ENCODE measurements around the gene CELF1. TPM values are rescaled to one million over a fixed set of nuclear protein-coding genes. Genes with fewer than 3 reads are reported as not detected.

Gene CELF1
- total and polyA plus RNA-seq, 2 of the 4 experiments (the other 2 are of a cell fraction): 63.3 to 135 TPM

GRCh38 chr11:47514825-47515647 lies 37.9 kb downstream of the CELF1 start (continued):
- TF ChIP-seq MXI1 (IDR thresholded peaks at IDR 0.05; ENCODE audit: borderline replicate concordance, low read depth, low read length): peak; percentile 69; the same call in 1 of the 2 replicates
- TF ChIP-seq RAD21 (IDR thresholded peaks at IDR 0.05; ENCODE audit: low read length): peak; percentile 18; the same call in 1 of the 2 replicates
- no peak for TF ChIP-seq POLR2A (IDR thresholded peaks at IDR 0.05; ENCODE audit: low read depth, low read length)

DNA sequence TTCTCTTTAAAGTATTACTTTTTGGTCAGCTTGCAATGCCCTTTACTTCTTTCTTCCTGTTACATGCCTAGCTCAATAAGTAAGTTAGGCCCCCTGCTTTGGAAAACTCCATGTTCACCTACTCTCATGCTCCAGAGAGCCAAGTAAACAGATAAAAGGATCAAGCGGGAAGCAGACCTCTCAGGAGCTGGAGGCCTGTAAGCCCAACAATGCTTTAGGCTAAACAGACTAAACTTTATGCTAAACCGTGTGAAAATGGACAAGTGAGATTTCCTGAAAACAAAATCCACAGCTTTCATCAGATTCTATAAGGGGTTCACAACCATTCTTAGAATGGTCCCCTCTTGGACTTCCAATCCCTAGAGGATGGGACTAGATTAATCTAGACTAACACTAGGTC lies 40.2 kb downstream of the CELF1 start:
- no peaks in the 10 kb centered on the region for H3K36me3 ChIP-seq (ENCODE audit: control insufficient read depth, insufficient read depth, low read length)
- intact Hi-C loops (cut with micrococcal nuclease): no loop called here
- dilution Hi-C loops (cut with HindIII; ENCODE audit: low sequenced_read_pairs, unreplicated experiment): no loop called here
- peaks cover 24% of the 10 kb centered on the region for H3K9me1 ChIP-seq (ENCODE audit: insufficient read depth, low read length)
- H2BK5ac ChIP-seq (ENCODE audit: low read depth, low read length, poor library complexity, severe bottlenecking): no peak overlapping the region
- BruUV-seq (replicated peaks): no TSS peak
- ChIA-PET POLR2A (ENCODE audit: unreplicated experiment) (interaction anchor here (0.6 kb wide), 1 partner anchor 26 kb away, joined by 8 read pairs; no protein-coding TSS in a partner anchor), CTCF (interaction anchor here (0.6 kb wide), 2 partner anchors 21 to 24 kb away, joined by 4 to 5 read pairs; no protein-coding TSS in a partner anchor)
- no CpG with 5 or more reads among the region's 2 CpGs for WGBS, 2 experiments (ENCODE audit: extremely low coverage in 2 of 2, insufficient read length in 1 of 2)
- H3K18ac ChIP-seq (ENCODE audit: low read depth, low read length): no peak overlapping the region
- no peaks in the 10 kb centered on the region for H3K27me3 ChIP-seq (ENCODE audit: control insufficient read depth, insufficient read depth, low read length)
- H2BK120ac ChIP-seq (ENCODE audit: low read depth, low read length): peak overlapping the region; percentile 4; the same call in 1 of the 2 replicates
- H2AK5ac ChIP-seq (ENCODE audit: low read depth, low read length): no peak overlapping the region
- in situ Hi-C loops (cut with MboI; ENCODE audit: low sequenced_read_pairs): no loop called here
- no peak overlapping the region for H3K9ac ChIP-seq (ENCODE audit: low read depth, low read length)
- DNase-seq (no peak), ATAC-seq (ENCODE audit: low read depth) (no peak)
- peaks cover 86% of the 10 kb centered on the region for H4K20me1 ChIP-seq (ENCODE audit: insufficient read depth, low read length)
- peak overlapping the region; percentile 18; the same call in 1 of the 2 replicates for H3K23ac ChIP-seq (ENCODE audit: low read depth, low read length)
- H3K9me3 ChIP-seq (ENCODE audit: control insufficient read depth, insufficient read depth, low read length): no peaks in the 10 kb centered on the region
- no peak overlapping the region for H3K27ac ChIP-seq (ENCODE audit: insufficient read depth, low read length)
- no peak overlapping the region for H2AK9ac ChIP-seq (replicated peaks; ENCODE audit: low read depth, low read length, poor library complexity)
- peaks cover 35 to 90% of the 10 kb centered on the region in 2 experiments for H3K79me1 ChIP-seq (ENCODE audit: low read depth in 1 of 2, low read length in 2 of 2)
- no peak overlapping the region for H3K4me3 ChIP-seq (ENCODE audit: insufficient read depth, low read depth, low read length)
- H2AFZ ChIP-seq (replicated peaks; ENCODE audit: low read length, poor library complexity): no peak overlapping the region
- H2BK15ac ChIP-seq (ENCODE audit: low read depth, low read length): no peak overlapping the region
- peak overlapping the region; percentile 2; the same call in 1 of the 2 replicates for H3K4ac ChIP-seq (ENCODE audit: low read depth, low read length)
- no peak overlapping the region for H2BK20ac ChIP-seq (ENCODE audit: low read depth, low read length)
- peaks cover 18% of the 10 kb centered on the region for H3K4me1 ChIP-seq (ENCODE audit: control insufficient read depth, insufficient read depth, low read length)
- no peak overlapping the region for H4K5ac ChIP-seq (ENCODE audit: low read depth, low read length)
- peak overlapping the region; percentile 20 for H3K14ac ChIP-seq (replicated peaks; ENCODE audit: low read depth, low read length)
- no peak overlapping the region for H3K4me2 ChIP-seq (ENCODE audit: low read depth, low read length)
- H3K56ac ChIP-seq (ENCODE audit: extremely low read depth, insufficient read depth, low read length): no peak overlapping the region
- H4K91ac ChIP-seq (ENCODE audit: insufficient read depth, low read depth, low read length): no peak overlapping the region
- H4K8ac ChIP-seq (ENCODE audit: low read depth in 2 of 2, low read length in 2 of 2): 0 out of 4 replicates have a peak overlapping the region, but pooled peaks of 1 of the 2 experiments have one; percentile 22
- TF ChIP-seq CHD1 (IDR thresholded peaks at IDR 0.05; ENCODE audit: low read depth, low read length) (no peak), USF2 (IDR thresholded peaks at IDR 0.05; ENCODE audit: low read depth, low read length) (no peak), CTCF (conservative IDR thresholded peaks at IDR 0.05; ENCODE audit: low read depth, low read length) (no peak), NFE2L2 (IDR thresholded peaks at IDR 0.05; ENCODE audit: low read depth, low read length) (no peak), MAFK (IDR thresholded peaks at IDR 0.05; ENCODE audit: low read depth, low read length) (no peak), MAZ (IDR thresholded peaks at IDR 0.05; ENCODE audit: borderline replicate concordance, low read depth, low read length) (no peak), RFX5 (IDR thresholded peaks at IDR 0.05; ENCODE audit: low read depth, low read length) (no peak), BHLHE40 (IDR thresholded peaks at IDR 0.05; ENCODE audit: low read depth, low read length) (no peak), RAD21 (IDR thresholded peaks at IDR 0.05; ENCODE audit: low read length) (no peak), ELK1 (IDR thresholded peaks at IDR 0.05; ENCODE audit: borderline replicate concordance, low read depth, low read length) (no peak)

Measured in IMR-90 (cell line).